Tibial nerve (tissue), 4 donors: Measurements from ENCODE around the gene PTGER4. TPM values are rescaled to one million over a fixed set of nuclear protein-coding genes. Genes with fewer than 3 reads are reported as not detected.
"Not testable (repeated sequence)": the region's sequence is repeated elsewhere in the genome, so short reads cannot be mapped to it uniquely, and the experiment has no call there.

ENCODE experiments used
- DNase-seq, 2 donors: peaks; one replicate each; pipeline ENCODE4 v3.0.0-alpha.2; 2019; ENCODE audit warnings: low spot score in 2 of 2
- H3K27ac ChIP-seq, 4 donors: fragments of 200-600 bp; sonication (generic) in 3 of 4; one replicate each; pipeline ENCODE4 v1.5.1; 2017 to 2019; ENCODE audit warnings: mild to moderate bottlenecking in 1 of 4
- H3K27me3 ChIP-seq, 2 donors: fragments of 200-600 bp; sonication (generic) in 1 of 2; one replicate each; pipeline versions ENCODE4 v1.5.1 to v1.6.0; 2017 to 2019
- H3K36me3 ChIP-seq, 3 donors: fragments of 200-600 bp; sonication (generic); one replicate each; pipeline ENCODE4 v1.5.1; 2018 to 2019
- H3K4me1 ChIP-seq, 4 donors: fragments of 200-600 bp; sonication (generic) in 3 of 4; one replicate each; pipeline ENCODE4 v1.5.1; 2017 to 2019
- H3K4me3 ChIP-seq, 4 donors: fragments of 200-600 bp; sonication (generic) in 3 of 4; one replicate each; pipeline ENCODE4 v1.5.1; 2017 to 2019; ENCODE audit warnings: mild to moderate bottlenecking in 1 of 4, moderate library complexity in 1 of 4
- H3K9me3 ChIP-seq, 4 donors: fragments of 200-600 bp; sonication (generic) in 3 of 4; one replicate each; pipeline ENCODE4 v1.5.1; 2017 to 2019
- CTCF ChIP-seq, 5 experiments: fragments of 200-600 bp in 3 of 5; fragments of 450-650 bp in 2 of 5; sonication (generic) in 3 of 5; IDR thresholded peaks; one replicate each; pipeline ENCODE4 v1.5.1; 2016 to 2019; ENCODE audit warnings: antibody characterized with exemption in 5 of 5, mild to moderate bottlenecking in 3 of 5, moderate library complexity in 2 of 5
- EP300 ChIP-seq, 2 donors: sonication (generic); formaldehyde crosslinking; IDR thresholded peaks; one replicate each; pipeline ENCODE4 v1.6.1; 2017; ENCODE audit warnings: antibody characterized with exemption in 2 of 2, mild to moderate bottlenecking in 1 of 2
- POLR2A ChIP-seq, 2 donors: fragments of 450-650 bp; IDR thresholded peaks; one replicate each; pipeline ENCODE4 v1.6.1; 2017; ENCODE audit warnings: antibody characterized with exemption in 2 of 2, mild to moderate bottlenecking in 2 of 2, moderate library complexity in 2 of 2
- WGBS, 2 donors: methylation state at CpG; one replicate each; pipeline ENCODE4 v1.1.5; 2018; 5-methylcytosine and 5-hydroxymethylcytosine counted together
- total RNA-seq, 4 donors: library from RNA; depleted of rRNA; stranded (reverse); fragments of >200 nt; gene quantifications; one replicate each; pipeline ENCODE4 v1.1.0, GENCODE V29; 2016

The PTGER4 gene
- total RNA-seq, 4 donors from 2014 or later = 21.6 to 72.3 (median 57.0) TPM

- Histone ChIP-seq H3K27ac (no peak overlapping the region), H3K36me3 (no peaks in the 10 kb centered on the region), H3K27me3 (no peaks in the 10 kb centered on the region), H3K9me3 (no peaks in the 10 kb centered on the region), H3K4me3 (no peak overlapping the region), H3K4me1 (no peaks in the 10 kb centered on the region)
- no peak for DNase-seq
- TF ChIP-seq POLR2A (IDR thresholded peaks at IDR 0.05) (no peak), CTCF (IDR thresholded peaks at IDR 0.05) (no peak), EP300 (IDR thresholded peaks at IDR 0.05) (no peak)
- WGBS, 2 donors = 81 to 86% methylated on average over 4 of the region's 4 CpGs
These were observed 26.3 kb upstream of the PTGER4 start for GRCh38 chr5:40653221-40654022.

GRCh38 chr5:40654377-40654991 lies 25.2 kb upstream of the PTGER4 start:
- Histone ChIP-seq H3K36me3 (no peaks in the 10 kb centered on the region), H3K4me3 (no peak overlapping the region), H3K4me1 (no peaks in the 10 kb centered on the region), H3K9me3 (no peaks in the 10 kb centered on the region), H3K27me3 (no peaks in the 10 kb centered on the region), H3K27ac (no peak overlapping the region)
- 80 to 85% methylated on average over 4 of the region's 4 CpGs for WGBS, 2 donors
- DNase-seq = no peak
- no peak for TF ChIP-seq EP300 (IDR thresholded peaks at IDR 0.05)
- TF ChIP-seq POLR2A (IDR thresholded peaks at IDR 0.05) = no peak
- TF ChIP-seq CTCF (IDR thresholded peaks at IDR 0.05) = no peak

- no peak for DNase-seq
- Histone ChIP-seq H3K4me3 (no peak overlapping the region), H3K9me3 (no peaks in the 10 kb centered on the region), H3K27me3 (no peaks in the 10 kb centered on the region), H3K36me3 (no peaks in the 10 kb centered on the region), H3K4me1 (no peaks in the 10 kb centered on the region), H3K27ac (no peak overlapping the region)
- TF ChIP-seq POLR2A (IDR thresholded peaks at IDR 0.05) = no peak
- 29 to 41% methylated on average over 2 of the region's 2 CpGs for WGBS, 2 donors
These were observed 24.6 kb upstream of the PTGER4 start for GRCh38 chr5:40655138-40655537.

GRCh38 chr5:40656091-40656490 lies 23.6 kb upstream of the PTGER4 start:
- not testable (repeated sequence) for H3K9me3 ChIP-seq, H3K27me3 ChIP-seq, H3K36me3 ChIP-seq, H3K27ac ChIP-seq, H3K4me1 ChIP-seq, H3K4me3 ChIP-seq, DNase-seq

- Histone ChIP-seq H3K9me3 (no peaks in the 10 kb centered on the region), H3K36me3 (no peaks in the 10 kb centered on the region), H3K4me3 (no peak overlapping the region), H3K27ac (no peak overlapping the region), H3K4me1 (no peaks in the 10 kb centered on the region), H3K27me3 (no peaks in the 10 kb centered on the region)
- no peak for TF ChIP-seq EP300 (IDR thresholded peaks at IDR 0.05)
- no peak for TF ChIP-seq POLR2A (IDR thresholded peaks at IDR 0.05)
- no peak for TF ChIP-seq CTCF (IDR thresholded peaks at IDR 0.05)
- no peak for DNase-seq
These were observed 22.9 kb upstream of the PTGER4 start for GRCh38 chr5:40656766-40657165.

GRCh38 chr5:40660751-40661150 lies 19.0 kb upstream of the PTGER4 start:
- no peaks in the 10 kb centered on the region for H3K36me3 ChIP-seq
- H3K27me3 ChIP-seq = no peaks in the 10 kb centered on the region
- no peak overlapping the region for H3K27ac ChIP-seq
- no peaks in the 10 kb centered on the region for H3K4me1 ChIP-seq
- WGBS, 2 donors = 73 to 77% methylated on average over 2 of the region's 2 CpGs
- H3K4me3 ChIP-seq = no peak overlapping the region
- no peaks in the 10 kb centered on the region for H3K9me3 ChIP-seq
- TF ChIP-seq EP300 (IDR thresholded peaks at IDR 0.05) (no peak), CTCF (IDR thresholded peaks at IDR 0.05) (no peak), POLR2A (IDR thresholded peaks at IDR 0.05) (no peak)
- no peak for DNase-seq
